ENCODE data around the gene C11orf91. TPM values are rescaled to one million over a fixed set of nuclear protein-coding genes. Genes with fewer than 3 reads are reported as not detected.

The C11orf91 gene
- total and polyA plus RNA-seq, 2 of the 4 experiments (the other 2 are of a cell fraction), result 0.10 TPM; not detected in 1

GRCh38 chr11:33736148-33736812, 35.7 kb upstream of the C11orf91 start, which contains the start of gene CD59:
TSS of gene CD59 (minus strand) at chr11:33736423. CDS start at chr11:33722445, 13,978 bp downstream.
- Histone ChIP-seq H2BK20ac (ENCODE audit: low read depth, low read length) (peak within 1 kb of the TSS; percentile 90), H3K79me1 (ENCODE audit: low read depth in 1 of 2, low read length in 2 of 2) (peaks cover 8 to 48% of the 10 kb centered on the region in 2 experiments; a peak in 3 of 4 replicates), H2AFZ (replicated peaks; ENCODE audit: low read length, poor library complexity) (peak within 1 kb of the TSS; percentile 84), H4K5ac (ENCODE audit: low read depth, low read length) (peak within 1 kb of the TSS; percentile 70), H3K23ac (ENCODE audit: low read depth, low read length) (peak within 1 kb of the TSS; percentile 98), H3K56ac (ENCODE audit: extremely low read depth, insufficient read depth, low read length) (peak within 1 kb of the TSS; percentile 90), H2BK5ac (ENCODE audit: low read depth, low read length, poor library complexity, severe bottlenecking) (peak within 1 kb of the TSS; percentile 86), H4K8ac (ENCODE audit: low read depth in 2 of 2, low read length in 2 of 2) (peak within 1 kb of the TSS; percentile 80 to 85; a peak in 3 of 4 replicates), H2BK15ac (ENCODE audit: low read depth, low read length) (peak within 1 kb of the TSS; percentile 87; the same call in 2 of the 3 replicates), H3K4me2 (ENCODE audit: low read depth, low read length) (peak within 1 kb of the TSS; percentile 95), H2BK120ac (ENCODE audit: low read depth, low read length) (peak within 1 kb of the TSS; percentile 83), H2AK9ac (replicated peaks; ENCODE audit: low read depth, low read length, poor library complexity) (peak within 1 kb of the TSS; percentile 94), H3K27me3 (ENCODE audit: control insufficient read depth, insufficient read depth, low read length) (no peaks in the 10 kb centered on the region), H4K91ac (ENCODE audit: insufficient read depth, low read depth, low read length) (peak within 1 kb of the TSS; percentile 83), H4K20me1 (ENCODE audit: insufficient read depth, low read length) (peaks cover 41% of the 10 kb centered on the region), H3K4me3 (ENCODE audit: insufficient read depth, low read depth, low read length) (peak within 1 kb of the TSS; percentile 77), H3K9me3 (ENCODE audit: control insufficient read depth, insufficient read depth, low read length) (no peaks in the 10 kb centered on the region; the same call in 1 of the 2 replicates), H3K18ac (ENCODE audit: low read depth, low read length) (peak within 1 kb of the TSS; percentile 72), H3K36me3 (ENCODE audit: control insufficient read depth, insufficient read depth, low read length) (peaks cover 15% of the 10 kb centered on the region), H2AK5ac (ENCODE audit: low read depth, low read length) (peak within 1 kb of the TSS; percentile 88), H3K27ac (ENCODE audit: insufficient read depth, low read length) (peak within 1 kb of the TSS; percentile 84), H3K9ac (ENCODE audit: low read depth, low read length) (peak within 1 kb of the TSS; percentile 92), H3K9me1 (ENCODE audit: insufficient read depth, low read length) (peaks cover 24% of the 10 kb centered on the region), H3K4ac (ENCODE audit: low read depth, low read length) (peak within 1 kb of the TSS; percentile 91), H3K14ac (replicated peaks; ENCODE audit: low read depth, low read length) (peak within 1 kb of the TSS; percentile 91), H3K4me1 (ENCODE audit: control insufficient read depth, insufficient read depth, low read length) (peaks cover 16% of the 10 kb centered on the region)
- DNase-seq, result peak; percentile 88
- CTCF ChIA-PET, result interaction anchor here (0.5 to 1.4 kb wide), 4 partner anchors 12 to 1729 kb away, joined by 3 to 4 read pairs (median 3); no protein-coding TSS in a partner anchor
- BruUV-seq (replicated peaks), result no TSS peak
- in situ Hi-C loops (cut with MboI; ENCODE audit: low sequenced_read_pairs), result no loop called here
- POLR2A ChIA-PET (ENCODE audit: unreplicated experiment), result interaction anchor here (0.6 to 1.5 kb wide), 5 partner anchors 33 to 1478 kb away, joined by 3 to 20 read pairs (median 8); partner anchors contain the start of gene C11orf91
- ATAC-seq (ENCODE audit: low read depth), result peak; percentile 94
- dilution Hi-C loops (cut with HindIII; ENCODE audit: low sequenced_read_pairs, unreplicated experiment), result no loop called here
- TF ChIP-seq MAZ (IDR thresholded peaks at IDR 0.05; ENCODE audit: borderline replicate concordance, low read depth, low read length) (peak; percentile 83; the same call in 1 of the 2 replicates), POLR2A (IDR thresholded peaks at IDR 0.05; ENCODE audit: low read depth, low read length) (peak; percentile 91), CEBPB (IDR thresholded peaks at IDR 0.05; ENCODE audit: low read depth, low read length) (no peak), MAFK (IDR thresholded peaks at IDR 0.05; ENCODE audit: low read depth, low read length) (no peak)
- intact Hi-C loops (cut with micrococcal nuclease), result loop anchor here (2.0 kb wide), 1 partner anchor 43 kb away; no protein-coding TSS in a partner anchor
- WGBS, 2 experiments (ENCODE audit: extremely low coverage in 2 of 2, insufficient read length in 1 of 2), result 0% methylated on average over 25 of the region's 48 CpGs; no CpG with 5 or more reads in 1 of the 2 experiments

All from IMR-90 (cell line).